Measurements from ENCODE around the gene TERB2.
"Not testable (repeated sequence)": the region's sequence is repeated elsewhere in the genome, so short reads cannot be mapped to it uniquely, and the experiment has no call there.

The TERB2 gene

DNA sequence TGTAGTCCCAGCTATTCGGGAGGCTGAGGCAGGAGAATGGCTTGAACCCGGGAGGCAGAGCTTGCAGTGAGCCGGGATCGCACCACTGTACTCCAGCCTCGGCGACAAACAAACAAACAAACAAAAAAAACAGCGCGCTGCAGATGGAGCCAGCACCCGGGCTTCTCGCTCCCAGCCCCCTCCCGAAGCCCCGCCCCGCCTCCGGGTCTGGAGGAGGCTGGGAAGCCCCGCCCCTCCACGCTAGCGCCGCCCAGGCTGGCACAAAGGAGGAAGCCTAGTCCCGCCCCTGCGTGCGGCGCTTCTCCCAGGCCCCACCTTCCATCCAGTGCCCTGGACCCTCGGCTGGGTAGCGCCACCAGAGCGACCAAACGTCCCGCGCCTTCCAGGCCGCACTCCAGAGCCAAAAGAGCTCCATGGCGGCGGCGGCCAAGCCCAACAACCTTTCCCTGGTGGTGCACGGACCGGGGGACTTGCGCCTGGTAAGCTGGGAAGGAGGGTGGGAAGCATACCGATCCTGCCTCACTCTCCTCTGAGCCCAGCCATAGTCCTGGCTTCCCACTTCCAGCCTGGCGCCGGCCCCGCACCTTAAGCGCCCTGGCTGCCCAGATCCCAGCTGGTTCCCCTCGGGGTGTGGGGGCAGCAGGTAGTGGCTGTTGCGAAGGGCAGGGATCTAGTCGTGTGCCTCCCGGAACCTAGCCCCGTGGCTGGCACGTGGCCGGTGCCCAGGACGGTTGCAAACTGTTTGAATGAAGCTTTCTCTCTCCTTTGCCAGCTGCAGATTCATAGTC lies 66.6 kb downstream of the TERB2 start, which contains the start of gene SORD:
TSS of gene SORD (plus strand) at position 325 of the 788 bp plus-strand sequence. CDS start at position 414, 89 bp downstream.
- no peaks in the 10 kb centered on the region for H3K9me3 ChIP-seq (ENCODE audit: severe bottlenecking)
- DNase-seq, result peak; percentile 95
- peak within 1 kb of the TSS; percentile 86 for H3K27ac ChIP-seq
- peak within 1 kb of the TSS; percentile 90 for H3K4me3 ChIP-seq (ENCODE audit: low read depth, low read length)
- H3K36me3 ChIP-seq, result no peaks in the 10 kb centered on the region; the same call in 1 of the 2 replicates
- no peak for TF ChIP-seq CTCF (IDR thresholded peaks at IDR 0.05; ENCODE audit: low read depth, low read length)
- H3K27me3 ChIP-seq (ENCODE audit: insufficient read depth, low read depth, severe bottlenecking), result no peaks in the 10 kb centered on the region

DNA sequence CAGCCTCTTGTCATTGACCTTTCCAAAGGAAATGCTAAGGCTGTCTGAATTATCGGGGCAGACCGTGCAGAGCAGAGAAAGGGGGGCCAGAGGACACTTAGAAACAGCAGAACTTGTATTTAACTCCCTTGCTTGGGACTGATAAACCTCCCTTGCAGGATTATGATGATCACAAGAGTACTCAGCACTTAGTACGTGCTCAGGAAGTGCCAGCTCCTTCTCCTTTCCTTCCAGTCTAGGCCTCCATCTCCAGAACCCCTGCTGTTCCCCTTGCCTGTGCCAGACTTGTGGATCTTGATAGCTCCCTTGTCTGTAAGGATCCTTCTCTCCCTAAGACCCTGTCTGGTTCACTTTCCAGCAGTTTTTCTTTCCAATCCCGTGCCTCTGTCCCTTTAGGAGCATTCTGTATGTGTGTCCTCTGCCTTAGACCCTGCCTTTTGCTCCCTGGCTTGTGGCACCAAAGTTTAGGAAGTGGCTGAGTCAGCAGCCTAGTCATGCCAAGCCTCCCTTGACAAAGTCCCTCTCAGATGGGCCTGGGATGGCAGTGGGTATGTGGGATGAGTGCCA lies 67.3 kb downstream of the TERB2 start:
- Histone ChIP-seq H3K27ac (peak overlapping the region; percentile 86; the same call in 1 of the 2 replicates), H3K4me3 (ENCODE audit: low read depth, low read length) (peak overlapping the region; percentile 90), H3K9me3 (ENCODE audit: severe bottlenecking) (no peaks in the 10 kb centered on the region), H3K27me3 (ENCODE audit: insufficient read depth, low read depth, severe bottlenecking) (no peaks in the 10 kb centered on the region), H3K36me3 (no peaks in the 10 kb centered on the region; the same call in 1 of the 2 replicates)
- no peak for DNase-seq
- TF ChIP-seq CTCF (IDR thresholded peaks at IDR 0.05; ENCODE audit: low read depth, low read length), result no peak

DNA sequence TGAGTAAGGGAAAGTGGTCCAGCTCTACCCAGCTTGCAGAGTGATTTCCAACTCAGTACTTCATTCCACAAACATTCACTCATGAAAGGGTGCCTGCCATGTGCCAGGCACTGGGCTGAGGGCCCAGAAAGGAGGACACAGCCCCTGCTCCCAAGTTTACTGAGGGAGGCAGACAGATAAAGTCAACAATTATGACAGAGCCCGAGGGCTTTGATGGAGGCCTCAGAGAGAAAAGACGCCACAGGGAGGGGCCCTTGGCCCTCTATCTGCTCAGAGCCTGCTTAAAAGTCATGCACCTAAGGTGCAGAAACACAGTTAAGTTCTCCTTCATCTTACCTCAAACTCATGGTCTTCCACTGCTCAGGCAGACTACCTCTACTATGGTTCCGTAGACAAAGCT lies 68.2 kb downstream of the TERB2 start:
- not testable (repeated sequence) for H3K4me3 ChIP-seq (ENCODE audit: low read depth, low read length); H3K27me3 ChIP-seq (ENCODE audit: insufficient read depth, low read depth, severe bottlenecking); H3K36me3 ChIP-seq; H3K9me3 ChIP-seq (ENCODE audit: severe bottlenecking); H3K27ac ChIP-seq; DNase-seq

GRCh38 chr15:45025627-45026026 lies 69.1 kb downstream of the TERB2 start:
- not testable (repeated sequence) for H3K27ac ChIP-seq; H3K4me3 ChIP-seq (ENCODE audit: low read depth, low read length); H3K27me3 ChIP-seq (ENCODE audit: insufficient read depth, low read depth, severe bottlenecking); DNase-seq; H3K9me3 ChIP-seq (ENCODE audit: severe bottlenecking)
- H3K36me3 ChIP-seq, result peaks cover 12% of the 10 kb centered on the region

- Histone ChIP-seq H3K36me3 (peaks cover 14% of the 10 kb centered on the region), H3K4me3 (ENCODE audit: low read depth, low read length) (no peak overlapping the region), H3K27ac (no peak overlapping the region), H3K9me3 (ENCODE audit: severe bottlenecking) (peaks cover 6% of the 10 kb centered on the region), H3K27me3 (ENCODE audit: insufficient read depth, low read depth, severe bottlenecking) (no peaks in the 10 kb centered on the region)
- no peak for TF ChIP-seq CTCF (IDR thresholded peaks at IDR 0.05; ENCODE audit: low read depth, low read length)
- DNase-seq, result no peak
Measured at GRCh38 chr15:45026651-45027190, 70.2 kb downstream of the TERB2 start.

- no peak for TF ChIP-seq CTCF (IDR thresholded peaks at IDR 0.05; ENCODE audit: low read depth, low read length)
- peaks cover 14% of the 10 kb centered on the region for H3K36me3 ChIP-seq
- DNase-seq, result no peak
- no peak overlapping the region for H3K4me3 ChIP-seq (ENCODE audit: low read depth, low read length)
- H3K9me3 ChIP-seq (ENCODE audit: severe bottlenecking), result peaks cover 6% of the 10 kb centered on the region
- no peak overlapping the region for H3K27ac ChIP-seq
- H3K27me3 ChIP-seq (ENCODE audit: insufficient read depth, low read depth, severe bottlenecking), result no peaks in the 10 kb centered on the region
Measured at GRCh38 chr15:45027220-45027619, 70.7 kb downstream of the TERB2 start.

All from WERI-Rb-1 (cell line).